UCSD-AML1 (cell line): ENCODE data around the gene SIAH1.
"Not testable (repeated sequence)": the region's sequence is repeated elsewhere in the genome, so short reads cannot be mapped to it uniquely, and the experiment has no call there.

ENCODE experiments used
- DNase-seq: peaks from one replicate; lab custom pipeline; 2025; ENCODE audit not compliant: unreplicated experiment; lab: John Stamatoyannopoulos, UW

Gene SIAH1, protein sequence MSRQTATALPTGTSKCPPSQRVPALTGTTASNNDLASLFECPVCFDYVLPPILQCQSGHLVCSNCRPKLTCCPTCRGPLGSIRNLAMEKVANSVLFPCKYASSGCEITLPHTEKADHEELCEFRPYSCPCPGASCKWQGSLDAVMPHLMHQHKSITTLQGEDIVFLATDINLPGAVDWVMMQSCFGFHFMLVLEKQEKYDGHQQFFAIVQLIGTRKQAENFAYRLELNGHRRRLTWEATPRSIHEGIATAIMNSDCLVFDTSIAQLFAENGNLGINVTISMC

DNA sequence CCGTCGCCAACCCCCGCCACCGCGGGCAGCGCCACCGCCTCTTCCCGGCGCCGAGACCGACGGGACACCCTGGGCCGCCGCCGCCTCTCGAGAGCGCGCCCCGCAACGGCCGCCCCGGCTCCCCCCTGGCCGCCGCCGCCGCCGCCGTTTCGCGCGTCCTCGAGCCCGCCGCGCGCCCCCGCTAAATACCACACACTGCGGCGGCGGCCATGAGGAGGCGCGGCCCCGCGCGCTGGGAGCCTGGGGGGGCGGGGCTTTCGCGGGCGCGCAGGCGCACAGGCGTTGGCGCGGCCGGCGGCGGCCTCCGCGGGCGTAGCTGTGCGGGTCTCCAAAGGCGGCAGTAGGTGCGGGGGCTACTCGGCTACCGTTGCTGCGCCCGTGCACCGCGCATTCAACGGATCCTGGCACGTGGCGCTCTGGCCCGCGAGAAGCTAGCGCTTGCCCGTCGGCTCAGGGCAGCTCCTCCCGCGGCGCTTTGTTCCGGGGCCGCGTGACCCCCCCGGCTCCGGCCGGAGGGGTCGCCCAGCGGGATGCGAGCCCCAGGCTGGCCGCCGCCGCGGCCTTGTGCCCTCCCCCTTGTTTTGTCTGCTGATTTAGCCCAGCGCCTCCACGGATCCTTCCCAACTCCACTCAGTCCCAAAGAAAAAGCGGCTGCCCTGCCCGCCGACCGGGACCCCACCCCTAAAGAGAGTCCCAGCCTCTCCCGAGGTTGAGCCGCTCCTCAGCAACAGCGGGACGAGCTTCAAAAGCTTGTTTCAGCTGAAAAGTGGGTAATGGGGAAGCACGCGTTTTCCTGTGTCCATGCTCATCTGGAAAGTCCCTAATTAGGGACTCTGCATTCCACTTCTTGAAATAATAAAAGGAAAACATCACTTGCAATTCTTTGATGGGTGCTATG lies at the start of gene SIAH1:
Gene SIAH1 (minus strand): TSS at position 161 of the 898 bp plus-strand sequence. CDS start 22,985 bp downstream, outside the sequence.
- peak; percentile 89 for DNase-seq

DNA sequence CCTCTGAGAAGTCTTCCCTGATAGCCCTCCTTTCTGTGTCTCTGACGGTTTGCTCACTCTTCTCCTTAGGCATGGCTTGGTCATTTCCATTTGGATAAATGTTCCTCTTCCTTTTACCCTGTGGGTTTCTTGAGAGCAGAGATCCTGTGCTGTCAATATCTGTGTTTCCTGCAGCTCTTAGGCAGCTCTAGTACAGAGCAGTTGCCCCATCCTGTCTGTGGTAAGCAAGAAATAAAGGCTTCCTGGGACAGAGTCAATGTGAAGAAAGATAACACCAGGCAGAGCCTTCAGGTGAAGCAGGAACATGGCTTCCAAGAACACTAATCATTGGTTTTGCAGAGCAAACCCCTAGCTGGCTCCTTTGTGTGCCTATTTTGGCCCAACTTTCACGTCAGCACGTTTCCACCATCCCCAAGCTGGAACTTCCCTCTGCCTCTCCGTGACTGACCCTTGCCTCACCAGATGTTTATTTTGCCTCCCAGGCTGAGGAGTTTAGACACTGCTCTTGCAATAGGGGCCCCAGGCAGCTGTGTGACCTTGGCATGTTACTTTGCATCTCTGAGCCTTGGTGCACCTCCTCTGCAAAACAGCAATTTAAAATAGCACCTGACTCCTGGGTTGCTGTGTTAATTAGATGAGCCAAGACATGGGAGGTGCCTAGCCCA lies 49.6 kb upstream of the SIAH1 start:
- DNase-seq: peak; percentile 69

DNA sequence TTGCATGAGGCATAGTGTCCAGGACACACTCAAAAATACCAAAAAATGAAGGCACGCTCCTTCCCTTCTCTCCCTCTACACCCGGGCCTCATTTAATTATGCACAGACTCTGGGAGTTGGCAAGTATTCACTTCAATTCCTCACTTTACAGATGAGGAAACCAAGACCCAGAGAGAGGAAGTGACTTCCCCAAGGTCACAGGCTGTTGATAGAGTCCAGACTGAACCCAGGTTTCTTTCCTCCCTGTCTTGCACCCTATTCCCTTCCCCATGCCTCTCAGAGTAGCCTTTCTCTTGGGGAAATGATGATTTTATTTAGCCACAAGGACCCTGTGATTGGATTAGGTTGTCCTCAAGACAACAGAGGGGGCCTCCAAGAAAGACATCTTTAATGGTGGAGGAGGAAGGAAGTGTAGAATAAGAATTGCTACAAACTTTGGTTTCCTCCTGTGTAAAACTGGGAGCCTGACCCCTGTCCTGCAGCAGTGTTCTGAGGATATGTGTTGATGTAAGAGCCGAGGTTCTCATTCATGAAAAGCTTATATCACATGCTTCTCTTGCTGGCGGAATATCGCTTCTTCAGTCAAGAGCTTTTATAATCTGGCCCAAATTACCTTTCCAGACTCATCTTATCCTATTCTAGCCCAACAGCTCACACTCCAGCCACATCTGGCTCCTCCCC lies 48.8 kb upstream of the SIAH1 start:
- no peak for DNase-seq

DNA sequence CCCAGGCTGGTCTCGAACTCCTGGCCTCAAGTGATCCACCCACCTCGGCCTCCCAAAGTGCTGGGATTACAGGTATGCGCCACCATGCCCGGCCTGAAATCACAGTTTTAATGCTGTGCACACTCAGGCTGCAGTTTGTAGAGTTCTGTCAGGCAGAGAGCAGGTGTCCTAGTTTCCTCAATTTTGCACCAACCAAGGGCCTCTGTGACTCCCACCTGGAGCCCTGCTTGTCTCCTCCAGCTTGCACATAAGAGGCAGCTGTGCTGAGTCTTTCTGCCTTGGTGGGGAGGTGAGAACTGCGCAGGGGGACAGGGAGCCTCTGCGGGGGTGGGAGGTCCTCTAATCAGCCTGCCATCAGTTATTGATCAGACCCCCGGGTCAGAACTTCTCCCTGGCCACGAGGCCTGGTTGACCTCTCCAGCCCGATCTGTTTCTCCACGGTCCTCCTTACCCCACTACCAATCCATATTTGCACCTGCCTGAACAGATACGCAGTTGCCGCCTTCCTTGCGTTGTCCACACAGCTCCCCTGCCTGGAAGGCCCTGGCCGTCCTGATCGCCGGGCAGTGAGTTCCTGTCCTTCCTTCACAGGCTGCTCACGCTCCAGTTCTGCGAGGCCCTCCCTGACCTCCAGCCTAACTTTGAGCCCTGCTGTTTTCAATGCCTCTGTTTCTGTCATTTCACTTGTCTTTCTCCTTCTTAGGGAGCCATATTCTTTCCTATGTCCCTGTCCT lies 48.1 kb upstream of the SIAH1 start:
- no peak for DNase-seq

DNA sequence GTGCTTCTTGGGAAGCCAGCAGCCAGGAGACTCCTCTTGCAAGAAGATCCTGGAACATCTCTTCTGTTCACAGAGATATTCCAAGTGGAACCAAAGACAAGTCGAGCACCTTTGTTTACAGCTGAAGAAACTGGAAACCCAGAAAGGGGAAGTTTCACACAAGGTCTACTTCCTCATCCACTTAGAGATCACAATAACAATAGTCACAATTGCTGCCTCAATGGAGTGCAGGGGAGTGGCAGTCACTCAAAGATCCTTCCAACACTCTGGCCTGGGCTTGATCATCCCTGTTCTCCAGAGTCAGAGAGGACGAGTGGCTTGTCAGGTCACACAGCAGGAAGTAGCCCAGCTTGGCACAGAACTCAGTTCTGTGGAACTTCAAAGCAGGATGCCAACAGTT lies 46.9 kb upstream of the SIAH1 start:
- DNase-seq: peak; percentile 48

DNA sequence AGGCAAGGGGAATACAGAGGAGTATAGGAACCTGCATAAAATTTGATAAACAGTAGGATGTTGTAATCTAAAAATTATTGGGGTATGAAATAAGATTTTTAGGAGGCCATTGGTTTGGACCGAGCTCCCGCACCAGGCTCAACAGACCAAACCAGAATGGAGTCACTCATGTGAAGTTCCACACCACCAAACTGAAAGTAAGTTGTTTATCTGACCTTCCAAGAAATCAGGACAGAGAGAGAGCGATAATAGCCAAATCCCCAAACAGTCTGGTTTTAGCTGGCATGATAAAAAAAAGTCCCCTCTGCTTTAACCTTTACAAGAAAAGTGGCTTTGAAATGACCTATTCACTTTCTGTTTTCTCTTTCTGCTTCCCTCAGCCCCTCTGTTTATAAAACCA lies 45.7 kb upstream of the SIAH1 start:
- DNase-seq: no peak

DNA sequence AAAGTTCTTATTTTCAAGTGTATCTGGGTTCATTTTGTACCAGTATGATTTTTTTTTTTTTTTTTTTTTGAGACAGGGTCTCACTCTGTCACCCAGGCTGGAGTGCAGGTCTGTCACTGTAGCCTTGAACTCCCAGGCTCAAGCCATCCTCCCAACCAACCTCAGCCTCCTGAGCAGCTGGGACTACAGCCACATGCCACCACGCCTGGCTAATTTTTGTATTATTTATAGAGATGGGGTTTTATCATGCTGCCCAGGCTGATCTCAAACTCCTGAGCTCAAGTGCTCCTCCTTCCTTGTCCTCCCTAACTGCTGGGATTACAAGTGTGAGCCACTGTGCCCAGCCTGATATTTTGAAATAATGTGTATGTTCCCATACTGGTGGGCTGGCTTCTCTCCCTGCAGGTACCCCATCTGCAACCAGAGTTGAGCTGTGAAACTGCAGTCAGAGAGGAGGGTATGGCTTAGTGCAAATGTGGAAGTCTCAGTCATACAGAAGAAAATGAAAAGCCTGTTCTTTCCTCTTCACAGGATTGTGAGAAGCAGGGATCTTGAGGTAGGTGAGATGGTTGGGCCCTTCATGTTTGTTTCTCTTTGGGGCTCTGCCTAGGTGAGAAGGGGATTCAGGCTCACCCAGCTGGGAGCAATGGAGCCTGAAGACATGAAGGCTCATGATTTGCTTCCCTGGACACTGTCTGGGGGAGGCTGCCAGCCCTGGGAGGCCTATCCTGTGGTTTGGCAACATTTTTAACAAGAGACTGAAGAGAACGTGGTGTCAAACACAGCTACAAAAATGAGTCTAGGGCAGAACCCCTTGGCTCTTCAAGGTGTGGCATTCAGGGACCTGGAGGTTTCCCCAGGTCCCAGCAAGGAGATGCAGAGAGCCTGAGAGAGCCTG lies 41.3 kb upstream of the SIAH1 start:
- no peak for DNase-seq

DNA sequence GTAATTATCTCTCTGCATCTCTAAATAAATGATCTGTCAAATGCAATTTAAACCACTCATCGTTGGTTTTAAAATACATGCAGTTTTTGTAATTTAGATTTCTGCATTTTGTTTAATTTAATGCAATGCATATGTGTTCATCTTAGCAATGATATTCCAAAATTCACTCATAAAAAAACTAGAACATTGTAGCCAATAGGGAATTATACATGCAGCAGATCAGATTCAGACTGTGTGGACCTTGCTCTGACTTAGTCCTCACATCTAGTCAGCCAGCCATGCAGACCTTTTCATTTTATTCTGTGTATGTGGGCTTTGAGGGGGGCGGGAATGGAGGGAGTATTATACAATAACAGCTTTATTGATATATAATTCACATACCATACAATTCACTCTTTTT lies 37.3 kb upstream of the SIAH1 start:
- DNase-seq: no peak

DNA sequence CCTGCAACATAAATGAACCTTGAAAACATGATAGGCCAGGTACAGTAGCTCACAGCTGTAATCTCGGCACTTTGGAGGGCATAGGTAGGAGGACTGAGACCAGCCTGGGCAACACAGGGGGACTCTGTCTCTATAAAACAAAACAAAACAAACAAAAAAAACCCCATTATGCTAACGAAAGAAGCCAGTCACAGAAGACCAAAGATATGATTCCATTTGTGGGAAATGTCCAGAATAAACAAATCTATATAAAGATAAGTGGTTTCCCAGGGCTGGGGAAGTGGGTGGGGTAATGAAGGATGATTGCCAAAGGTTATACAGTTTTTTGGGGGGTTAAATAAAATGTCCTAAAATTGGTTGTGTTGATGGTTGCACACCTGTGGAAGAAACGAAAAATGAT lies 36.5 kb upstream of the SIAH1 start:
- DNase-seq: no peak

DNA sequence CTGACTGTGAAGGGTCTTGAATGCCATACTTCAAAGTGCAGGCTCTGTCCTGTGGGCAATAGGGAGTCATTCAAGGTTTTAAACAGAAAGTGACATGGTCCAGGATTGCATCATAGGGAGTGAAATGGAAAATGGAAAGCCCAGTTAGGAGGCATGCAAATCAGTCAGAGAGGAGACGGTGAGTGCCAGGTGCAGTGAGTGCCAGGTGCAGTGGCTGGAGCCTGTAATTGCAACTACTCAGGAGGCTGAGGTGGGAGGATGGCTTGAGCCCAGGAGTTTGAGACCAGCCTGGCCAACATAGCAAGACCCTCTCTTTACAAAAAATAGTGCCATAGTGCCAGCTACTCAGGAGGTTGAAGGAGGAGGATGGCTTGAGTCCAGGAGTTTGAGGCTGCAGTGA lies 35.2 kb upstream of the SIAH1 start:
- no peak for DNase-seq

DNA sequence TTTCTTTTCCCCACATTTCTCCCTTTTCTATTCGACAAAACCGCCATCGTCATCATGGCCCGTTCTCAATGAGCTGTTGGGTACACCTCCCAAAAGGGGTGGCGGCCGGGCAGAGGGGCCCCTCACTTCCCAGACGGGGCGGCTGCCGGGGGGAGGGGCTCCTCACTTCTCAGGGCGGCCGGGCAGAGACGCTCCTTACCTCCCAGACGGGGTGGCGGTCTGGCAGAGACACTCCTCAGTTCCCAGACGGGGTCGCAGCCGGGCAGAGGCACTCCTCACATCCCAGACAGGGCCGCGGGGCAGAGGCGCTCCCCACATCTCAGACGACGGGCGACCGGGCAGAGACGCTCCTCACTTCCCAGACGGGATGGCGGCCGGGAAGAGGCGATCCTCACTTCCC lies 31.4 kb upstream of the SIAH1 start:
- not testable (repeated sequence) for DNase-seq

DNA sequence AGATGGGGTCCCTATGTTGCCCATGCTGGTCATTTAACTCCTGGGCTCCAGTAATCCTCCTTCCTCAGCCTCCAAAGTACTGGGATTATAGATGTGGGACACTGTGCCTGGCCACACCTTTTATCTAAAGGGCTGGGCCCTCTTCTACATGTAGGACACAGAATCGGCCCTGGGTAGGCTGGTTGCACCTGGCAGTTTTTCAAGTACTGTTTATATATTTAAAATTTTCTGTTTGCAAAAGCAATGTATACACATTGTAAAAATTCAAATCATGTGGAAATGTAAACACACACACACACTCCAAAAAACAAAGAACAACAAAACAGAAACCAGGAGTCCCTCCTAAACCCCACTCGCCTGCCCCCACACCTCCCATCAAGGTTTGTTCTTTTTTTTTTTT lies 28.1 kb upstream of the SIAH1 start:
- no peak for DNase-seq

DNA sequence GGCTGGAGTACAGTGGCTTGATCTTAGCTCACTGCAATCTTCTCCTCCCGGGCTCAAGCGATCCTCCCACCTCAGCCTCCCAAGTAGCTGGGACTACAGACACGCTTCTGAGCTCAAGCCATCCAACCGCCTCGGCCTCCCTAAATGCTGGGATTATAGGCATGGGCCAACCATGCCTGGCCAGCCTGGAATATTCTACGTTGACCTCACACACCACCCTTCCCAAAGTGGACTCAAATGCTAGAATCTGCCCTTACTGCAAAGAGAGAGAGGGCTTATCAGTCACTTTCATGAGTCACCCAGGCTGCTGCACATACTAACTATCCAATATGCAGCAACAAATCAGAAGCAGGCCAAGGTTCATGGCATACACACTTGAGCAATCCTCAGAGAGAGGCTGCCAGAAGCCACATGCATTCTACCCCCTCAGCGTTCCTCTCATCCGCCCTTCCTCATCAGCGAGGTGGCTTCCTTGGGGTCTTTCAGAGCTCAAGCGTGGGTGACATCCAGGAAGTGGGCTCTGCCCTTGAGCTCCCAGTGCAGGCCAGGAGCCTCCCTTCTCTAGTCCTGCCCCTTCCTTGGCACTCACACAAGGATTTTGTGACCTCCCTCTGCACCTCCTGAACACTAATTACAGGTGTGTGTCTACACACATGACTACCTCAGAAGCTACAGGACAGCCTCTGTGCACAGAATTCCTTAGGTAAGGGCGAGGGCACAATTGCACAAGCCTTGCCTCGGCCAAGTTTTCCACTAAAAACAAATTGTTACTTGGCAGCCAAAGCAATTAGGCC lies 24.8 kb upstream of the SIAH1 start:
- DNase-seq: no peak

DNA sequence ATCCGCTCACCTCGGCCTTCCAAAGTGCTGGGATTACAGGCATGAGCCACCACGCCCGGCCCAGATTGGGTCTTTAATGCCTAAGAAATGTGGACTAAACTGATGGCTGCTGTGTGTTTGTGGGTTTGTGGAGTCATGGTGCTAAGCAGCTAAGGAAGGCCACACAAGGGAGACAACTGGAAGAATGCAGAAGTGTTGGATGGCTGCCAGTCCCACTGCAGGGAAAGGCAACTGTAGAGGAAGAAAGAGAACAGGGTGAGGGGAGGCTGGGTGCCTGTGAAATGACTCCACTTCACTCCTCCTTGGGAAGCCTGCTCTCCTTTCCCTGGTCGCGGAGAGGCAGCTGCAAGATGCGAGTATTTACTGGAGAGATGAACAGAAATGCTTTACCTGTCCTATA lies 23.5 kb upstream of the SIAH1 start:
- peak; percentile 46 for DNase-seq

DNA sequence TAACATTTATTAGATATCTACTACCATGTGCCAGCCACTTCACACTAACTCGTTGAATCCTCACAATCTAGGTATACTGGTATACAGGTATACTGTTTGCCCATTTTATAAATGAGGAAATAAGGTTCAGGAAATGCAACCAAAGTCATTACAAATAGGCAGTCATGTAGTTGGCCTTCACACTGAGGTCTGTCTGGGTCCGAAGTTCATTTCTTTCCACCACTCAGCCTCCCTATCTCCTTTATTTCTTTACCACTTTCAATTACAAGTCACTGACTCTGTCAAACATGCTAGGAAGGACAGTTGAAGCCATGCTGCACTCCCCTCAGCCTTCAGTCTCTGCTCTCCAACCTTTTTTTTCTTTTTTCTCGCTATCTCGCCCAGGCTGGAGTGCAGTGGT lies 20.7 kb upstream of the SIAH1 start:
- no peak for DNase-seq

DNA sequence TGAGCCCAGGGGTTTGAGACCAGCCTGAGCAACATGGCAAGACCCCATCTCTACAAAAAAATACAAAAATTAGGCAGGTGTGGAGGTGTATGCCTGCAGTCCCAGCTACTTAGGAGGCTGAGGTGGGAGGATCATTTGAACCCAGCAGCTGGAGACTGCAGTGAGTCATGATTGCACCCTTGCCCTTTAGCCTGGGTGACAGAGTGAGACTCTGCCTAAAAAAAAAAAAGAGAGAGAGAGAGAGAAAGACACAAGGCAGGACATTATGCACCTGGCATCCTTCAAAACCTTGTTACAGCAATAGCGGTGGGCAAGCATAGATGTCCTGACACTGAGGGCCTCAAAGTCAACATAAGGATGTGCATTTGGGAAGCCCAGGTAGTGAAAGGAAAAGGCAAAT lies 19.9 kb upstream of the SIAH1 start:
- DNase-seq: no peak

DNA sequence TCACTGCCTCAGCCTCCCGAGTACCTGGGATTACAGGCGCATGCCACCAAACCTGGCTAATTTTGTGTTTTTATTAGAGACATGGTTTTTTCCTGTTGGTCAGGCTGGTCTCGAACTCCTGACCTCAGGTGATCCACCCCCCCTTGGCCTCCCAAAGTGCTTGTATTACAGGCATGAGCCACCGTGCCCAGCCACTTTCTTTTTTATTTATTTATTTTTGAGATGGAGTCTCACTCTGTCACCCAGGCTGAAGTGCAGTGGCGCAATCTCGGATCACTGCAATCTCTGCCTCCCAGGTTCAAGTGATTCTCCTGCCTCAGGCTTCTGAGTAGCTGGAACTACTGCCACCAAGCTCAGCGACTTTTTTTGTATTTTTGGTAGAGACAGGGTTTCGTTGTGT lies 17.3 kb upstream of the SIAH1 start:
- DNase-seq: not testable (repeated sequence)

DNA sequence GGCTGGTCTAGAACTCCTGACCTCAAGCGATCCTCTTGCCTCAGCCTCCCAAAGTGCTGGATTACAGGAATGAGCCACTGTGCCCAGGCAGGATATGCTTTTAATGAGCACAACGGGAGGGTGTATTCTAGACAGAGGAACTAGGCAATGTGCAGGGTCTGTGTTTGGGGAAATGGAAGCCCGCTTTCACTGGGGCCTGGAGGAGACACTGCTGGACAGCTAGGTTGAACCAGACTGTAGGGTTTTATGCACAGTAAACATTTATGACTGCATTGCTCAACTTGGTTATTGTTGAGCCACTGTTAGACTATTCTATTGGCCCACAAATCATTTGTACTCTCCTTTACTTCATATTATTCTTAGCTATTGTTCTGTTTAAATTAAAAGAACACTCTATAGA lies 10.2 kb upstream of the SIAH1 start:
- DNase-seq: no peak

DNA sequence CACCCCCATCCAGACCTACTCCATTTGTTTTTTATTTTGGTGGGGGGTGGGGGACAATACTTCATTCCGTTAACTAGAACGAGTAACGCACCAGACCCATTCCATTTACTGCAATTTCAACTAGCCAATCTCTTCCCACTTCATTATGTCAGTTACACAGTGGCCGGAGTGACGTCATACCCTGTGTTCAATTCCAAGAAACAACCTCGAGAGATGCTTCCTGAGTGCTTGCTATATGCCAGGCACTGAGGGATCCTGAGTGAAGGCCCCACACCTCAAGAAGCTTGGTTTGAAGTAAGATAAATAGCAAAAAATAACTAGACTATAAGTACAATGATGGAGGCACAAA lies 9.1 kb upstream of the SIAH1 start:
- DNase-seq: no peak
